MM.1S (cell line): ENCODE measurements around the gene IL36B.

Experiments
- DNase-seq: peaks from one replicate; pipeline ENCODE4 v3.0.0-alpha.2; 2015
- H2AFZ ChIP-seq: fragments of 300-600 bp; sonication (generic); 2 replicates; pipeline ENCODE4 v1.6.0; 2016; ENCODE audit warnings: antibody characterized with exemption, low read length
- H3F3A ChIP-seq: fragments of 300-600 bp; sonication (generic); 2 replicates; pipeline ENCODE4 v1.6.1; 2016; ENCODE audit warnings: mild to moderate bottlenecking, antibody characterized with exemption, low read length, moderate library complexity, mixed read lengths; ENCODE audit not compliant: insufficient read depth
- H3K27ac ChIP-seq: fragments of 300-600 bp; sonication (generic); 2 replicates; pipeline ENCODE4 v1.5.1; 2016; ENCODE audit warnings: mild to moderate bottlenecking, low read length
- H3K27me3 ChIP-seq: fragments of 300-600 bp; sonication (generic); replicated peaks from 2 replicates; pipeline ENCODE4 v1.6.0; 2016; ENCODE audit warnings: low read length; ENCODE audit not compliant: insufficient read depth
- H3K36me3 ChIP-seq: fragments of 300-600 bp; sonication (generic); replicated peaks from 2 replicates; pipeline ENCODE4 v1.6.1; 2016; ENCODE audit warnings: mild to moderate bottlenecking, low read length, mixed read lengths; ENCODE audit not compliant: insufficient read depth
- H3K4me1 ChIP-seq: fragments of 300-600 bp; sonication (generic); 2 replicates; pipeline ENCODE4 v1.6.1; 2016; ENCODE audit warnings: low read length, mixed read lengths
- H3K4me2 ChIP-seq: fragments of 300-600 bp; sonication (generic); 2 replicates; pipeline ENCODE4 v1.6.0; 2016; ENCODE audit warnings: low read depth, low read length
- H3K4me3 ChIP-seq: fragments of 300-600 bp; sonication (generic); 2 replicates; pipeline ENCODE4 v1.5.1; 2016; ENCODE audit warnings: low read length, mixed read lengths
- H3K79me2 ChIP-seq: fragments of 300-600 bp; sonication (generic); 2 replicates; pipeline ENCODE4 v1.6.1; 2016; ENCODE audit warnings: mixed run types, low read length, mixed read lengths
- H3K9ac ChIP-seq: fragments of 300-600 bp; sonication (generic); 2 replicates; pipeline ENCODE4 v1.6.1; 2016; ENCODE audit warnings: low read length, mixed read lengths
- H3K9me2 ChIP-seq: fragments of 300-600 bp; sonication (generic); replicated peaks from 2 replicates; pipeline ENCODE4 v1.6.1; 2016; ENCODE audit warnings: mild to moderate bottlenecking, low read length, mixed read lengths; ENCODE audit not compliant: insufficient read depth
- H3K9me3 ChIP-seq: fragments of 300-600 bp; sonication (generic); replicated peaks from 2 replicates; pipeline ENCODE4 v1.6.1; 2016; ENCODE audit warnings: mild to moderate bottlenecking, low read length, mixed read lengths; ENCODE audit not compliant: insufficient read depth
- H4K20me1 ChIP-seq: fragments of 300-600 bp; sonication (generic); 2 replicates; pipeline ENCODE4 v1.6.1; 2016; ENCODE audit warnings: mild to moderate bottlenecking, low read length, moderate library complexity, mixed read lengths; ENCODE audit not compliant: insufficient read depth
- CTCF ChIP-seq: fragments of 300-600 bp; sonication (generic); IDR thresholded peaks from 2 replicates; pipeline ENCODE4 v1.5.1; 2016; ENCODE audit warnings: antibody characterized with exemption, low read length, mixed read lengths
- EZH2 ChIP-seq: fragments of 300-600 bp; sonication (generic); optimal IDR thresholded peaks from 2 replicates; pipeline ENCODE3; 2017; ENCODE audit warnings: low read depth, mild to moderate bottlenecking, antibody characterized with exemption, low read length, mixed read lengths
- EZH2phosphoT487 ChIP-seq: fragments of 300-600 bp; sonication (generic); IDR thresholded peaks from 2 replicates; pipeline ENCODE4 v1.6.1; 2018; ENCODE audit warnings: antibody characterized with exemption, low read length

Gene IL36B

GRCh38 chr2:113024764-113025163 is 27.9 kb downstream of the IL36B start:
- Histone ChIP-seq H3K4me3 (no peak overlapping the region), H3K27me3 (no peaks in the 10 kb centered on the region), H3K27ac (no peak overlapping the region), H3F3A (no peaks in the 10 kb centered on the region), H3K4me2 (no peak overlapping the region), H3K79me2 (no peaks in the 10 kb centered on the region), H3K9me3 (no peaks in the 10 kb centered on the region), H3K4me1 (no peaks in the 10 kb centered on the region), H3K9ac (no peak overlapping the region), H3K9me2 (no peaks in the 10 kb centered on the region), H4K20me1 (no peaks in the 10 kb centered on the region), H3K36me3 (no peaks in the 10 kb centered on the region), H2AFZ (no peak overlapping the region)
- TF ChIP-seq CTCF (no peak), EZH2 (no peak), EZH2phosphoT487 (no peak)
- DNase-seq: no peak

DNA sequence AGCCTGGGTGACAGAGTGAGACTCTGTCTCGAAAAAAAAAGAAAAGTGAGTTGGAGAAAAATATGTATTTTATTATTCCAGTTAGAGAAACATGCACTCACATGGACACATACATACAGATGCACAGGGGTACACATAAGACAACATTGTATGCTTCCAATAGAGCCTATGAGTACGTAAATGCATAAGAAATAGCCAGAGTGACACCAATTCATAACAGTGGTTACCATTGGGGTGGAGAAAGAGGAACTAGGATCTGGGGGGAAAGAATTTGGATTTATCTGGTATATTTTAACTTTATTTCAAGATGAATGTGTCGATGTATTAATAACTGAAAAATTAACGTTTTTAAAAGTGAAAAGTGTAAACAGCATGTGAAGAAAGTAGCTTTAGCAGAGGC is 31.4 kb downstream of the IL36B start:
- no peak for TF ChIP-seq CTCF
- no peak for TF ChIP-seq EZH2
- no peak overlapping the region for H3K4me3 ChIP-seq
- 0 out of 2 replicates have a peak, but pooled peaks cover 3% of the 10 kb centered on the region for H3K9me2 ChIP-seq
- H3K79me2 ChIP-seq: no peaks in the 10 kb centered on the region
- no peak overlapping the region for H3K27ac ChIP-seq
- no peaks in the 10 kb centered on the region for H4K20me1 ChIP-seq
- H3K4me2 ChIP-seq: no peak overlapping the region
- H3F3A ChIP-seq: no peaks in the 10 kb centered on the region
- no peaks in the 10 kb centered on the region for H3K36me3 ChIP-seq
- H3K4me1 ChIP-seq: no peaks in the 10 kb centered on the region
- DNase-seq: no peak
- H3K9me3 ChIP-seq: no peaks in the 10 kb centered on the region
- H3K9ac ChIP-seq: no peak overlapping the region
- H2AFZ ChIP-seq: no peak overlapping the region
- H3K27me3 ChIP-seq: no peaks in the 10 kb centered on the region

GRCh38 chr2:113018509-113018908 is 34.2 kb downstream of the IL36B start:
- no peak overlapping the region for H3K27ac ChIP-seq
- H4K20me1 ChIP-seq: no peaks in the 10 kb centered on the region
- no peak for DNase-seq
- H3K9me2 ChIP-seq: 0 out of 2 replicates have a peak, but pooled peaks cover 3% of the 10 kb centered on the region
- H2AFZ ChIP-seq: no peak overlapping the region
- H3K36me3 ChIP-seq: no peaks in the 10 kb centered on the region
- no peaks in the 10 kb centered on the region for H3K79me2 ChIP-seq
- no peaks in the 10 kb centered on the region for H3K9me3 ChIP-seq
- no peaks in the 10 kb centered on the region for H3F3A ChIP-seq
- H3K4me2 ChIP-seq: no peak overlapping the region
- TF ChIP-seq EZH2phosphoT487 (no peak), EZH2 (no peak), CTCF (no peak)
- no peaks in the 10 kb centered on the region for H3K4me1 ChIP-seq
- H3K9ac ChIP-seq: no peak overlapping the region
- no peaks in the 10 kb centered on the region for H3K27me3 ChIP-seq
- H3K4me3 ChIP-seq: no peak overlapping the region
